Transverse colon (tissue), 4 donors: Measurements from ENCODE around the gene C1QTNF1.

Experiments used
- EP300 ChIP-seq: sonication (generic); formaldehyde crosslinking; IDR thresholded peaks from one replicate; pipeline ENCODE4 v1.6.1; 2017; ENCODE audit warnings: antibody characterized with exemption, low read depth
- POLR2A ChIP-seq: fragments of 450-650 bp; IDR thresholded peaks from one replicate; pipeline ENCODE4 v1.6.1; 2016; ENCODE audit warnings: antibody characterized with exemption, mild to moderate bottlenecking, moderate library complexity
- POLR2AphosphoS5 ChIP-seq, 3 donors: sonication (generic); formaldehyde crosslinking; IDR thresholded peaks; one replicate each; pipeline ENCODE4 v1.6.1; 2016; ENCODE audit warnings: antibody characterized with exemption in 3 of 3
- TF ChIP-seq, protein P1 (sequence below), 5 experiments: fragments of 200-600 bp in 3 of 5; fragments of 450-650 bp in 2 of 5; sonication (generic) in 3 of 5; IDR thresholded peaks; 1 replicate in 2 of 5; 2 replicates in 3 of 5; pipeline ENCODE4 v1.5.1; 2016 to 2017; ENCODE audit warnings: antibody characterized with exemption in 5 of 5, inconsistent platforms in 3 of 5, mild to moderate bottlenecking in 2 of 5, moderate library complexity in 1 of 5

DNA sequence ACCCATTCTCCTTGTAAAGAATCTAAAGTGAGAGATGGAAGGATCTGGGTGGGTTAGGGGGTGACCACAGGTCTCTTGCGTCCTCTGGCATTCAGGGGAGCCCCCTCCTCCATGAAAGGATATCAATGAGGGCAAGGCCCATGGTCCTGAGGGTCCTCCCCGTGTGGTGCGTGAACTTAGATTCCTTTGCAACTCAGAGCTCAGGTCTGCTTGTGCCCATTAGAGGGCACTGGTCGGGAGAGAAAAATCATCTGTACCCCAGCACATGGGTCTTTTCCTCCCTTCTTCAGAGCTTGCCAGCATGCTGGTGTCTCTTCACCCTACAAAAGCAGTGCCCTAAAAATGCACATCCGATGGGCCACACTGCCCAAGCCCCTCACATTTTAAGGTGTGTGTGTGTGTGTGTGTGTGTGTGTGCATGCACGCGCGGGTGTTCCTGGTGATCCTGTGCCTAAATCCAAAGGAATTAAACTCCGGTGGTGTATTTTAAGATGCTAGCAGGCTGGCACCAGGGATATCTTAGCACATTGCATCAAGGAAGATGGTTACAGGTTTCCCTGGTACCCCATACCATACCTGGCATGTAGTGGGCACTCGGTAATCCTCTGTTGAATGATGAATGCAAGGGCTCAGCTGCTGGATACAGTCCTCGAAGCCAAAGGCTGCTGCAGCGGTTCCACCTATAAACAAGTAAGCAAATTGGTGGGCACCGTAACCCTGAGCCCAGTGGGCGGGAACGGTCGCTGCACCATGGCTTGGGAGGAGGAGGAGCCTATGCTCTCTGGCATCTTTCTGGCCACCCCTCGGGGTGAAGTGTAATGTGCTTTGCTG lies 4.7 kb downstream of the C1QTNF1 start:
- TF ChIP-seq, protein P1, sequence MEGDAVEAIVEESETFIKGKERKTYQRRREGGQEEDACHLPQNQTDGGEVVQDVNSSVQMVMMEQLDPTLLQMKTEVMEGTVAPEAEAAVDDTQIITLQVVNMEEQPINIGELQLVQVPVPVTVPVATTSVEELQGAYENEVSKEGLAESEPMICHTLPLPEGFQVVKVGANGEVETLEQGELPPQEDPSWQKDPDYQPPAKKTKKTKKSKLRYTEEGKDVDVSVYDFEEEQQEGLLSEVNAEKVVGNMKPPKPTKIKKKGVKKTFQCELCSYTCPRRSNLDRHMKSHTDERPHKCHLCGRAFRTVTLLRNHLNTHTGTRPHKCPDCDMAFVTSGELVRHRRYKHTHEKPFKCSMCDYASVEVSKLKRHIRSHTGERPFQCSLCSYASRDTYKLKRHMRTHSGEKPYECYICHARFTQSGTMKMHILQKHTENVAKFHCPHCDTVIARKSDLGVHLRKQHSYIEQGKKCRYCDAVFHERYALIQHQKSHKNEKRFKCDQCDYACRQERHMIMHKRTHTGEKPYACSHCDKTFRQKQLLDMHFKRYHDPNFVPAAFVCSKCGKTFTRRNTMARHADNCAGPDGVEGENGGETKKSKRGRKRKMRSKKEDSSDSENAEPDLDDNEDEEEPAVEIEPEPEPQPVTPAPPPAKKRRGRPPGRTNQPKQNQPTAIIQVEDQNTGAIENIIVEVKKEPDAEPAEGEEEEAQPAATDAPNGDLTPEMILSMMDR (IDR thresholded peaks at IDR 0.05): peak in 1 of 5 experiments; percentile 14
- TF ChIP-seq POLR2A (no peak), POLR2AphosphoS5 (IDR thresholded peaks at IDR 0.05) (no peak), EP300 (no peak)
